HG03558 (cell line): Measurements from ENCODE around the gene KRR1.

ENCODE experiments used
- ATAC-seq: cut with Tn5 transposase; IDR thresholded peaks from one replicate; pipeline ENCODE4 v1.9.1; 2021; ENCODE audit warnings: moderate number of reproducible peaks; ENCODE audit not compliant: unreplicated experiment; ENCODE audit errors: extremely low read depth

The KRR1 gene

GRCh38 chr12:75511116-75512048 is at the start of gene KRR1:
Gene KRR1 (minus strand): TSS chr12:75511609. CDS start chr12:75511597, 12 bp downstream.
- ATAC-seq, result peak; percentile 94

DNA sequence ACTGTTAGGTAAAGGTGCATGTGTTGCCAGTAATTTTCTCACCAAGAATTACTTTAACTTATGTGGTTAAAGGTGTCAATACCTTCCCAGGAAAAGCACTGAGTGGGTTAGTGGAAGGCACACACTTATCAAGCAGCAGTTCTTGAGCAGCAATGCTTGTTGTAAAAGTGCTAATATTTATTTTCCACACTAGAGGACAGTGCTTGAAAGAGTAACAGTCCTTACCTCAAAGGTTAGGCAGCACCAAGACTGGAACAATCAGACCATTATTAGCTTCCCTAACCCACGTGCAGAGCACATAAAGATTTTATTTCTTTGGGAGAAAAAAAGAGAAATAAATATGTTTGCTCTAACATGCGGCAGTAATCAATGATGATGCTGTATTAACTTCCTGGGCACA is 48.8 kb upstream of the KRR1 start:
- no peak for ATAC-seq

DNA sequence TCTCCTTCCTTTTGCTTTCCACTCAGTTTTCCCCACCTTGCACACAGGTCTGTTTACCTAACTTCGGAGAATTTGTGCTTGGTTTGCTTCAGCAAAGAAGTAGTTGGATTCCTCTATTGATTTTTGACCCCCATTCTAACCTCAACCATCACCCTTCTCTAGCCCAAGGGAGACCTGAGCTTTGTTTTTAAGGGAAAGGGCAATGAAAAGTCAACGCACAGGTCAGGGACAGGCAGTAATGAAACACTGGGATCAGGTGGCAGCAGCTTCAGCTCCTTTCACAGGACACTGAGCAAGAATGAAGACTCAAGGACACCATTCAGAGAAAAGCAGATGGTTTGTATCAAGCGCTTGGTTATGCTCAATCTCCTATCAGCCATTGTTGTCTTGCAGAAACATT is 46.9 kb upstream of the KRR1 start:
- no peak for ATAC-seq

DNA sequence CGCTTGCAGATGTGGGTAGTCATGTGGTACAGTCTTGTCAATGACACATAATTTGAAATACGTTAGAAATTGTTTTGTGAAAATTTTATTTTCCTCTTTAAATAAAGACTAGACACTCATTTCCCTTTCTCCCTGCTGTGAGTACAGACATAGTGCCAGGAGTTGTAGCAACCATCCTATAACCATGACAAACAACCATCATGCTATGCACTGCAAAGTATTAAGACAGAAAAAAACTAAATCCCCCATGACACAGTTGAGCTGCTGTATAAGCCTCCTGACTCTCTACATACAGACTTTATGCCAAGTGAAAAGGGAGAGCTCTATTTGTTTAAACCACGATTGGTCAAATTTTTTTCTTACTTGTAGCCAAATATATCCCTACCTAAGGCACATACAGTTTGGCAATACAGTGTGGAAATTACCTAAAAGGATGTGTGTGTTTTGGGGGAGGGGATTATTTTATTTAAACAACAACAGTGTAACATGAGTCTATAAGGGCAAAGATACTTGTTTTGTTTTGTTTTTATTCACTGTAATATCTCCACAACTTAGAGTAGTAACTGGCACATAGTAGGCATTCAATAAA is 45.0 kb upstream of the KRR1 start:
- no peak for ATAC-seq

GRCh38 chr12:75554556-75554880 is 43.1 kb upstream of the KRR1 start:
- no peak for ATAC-seq

DNA sequence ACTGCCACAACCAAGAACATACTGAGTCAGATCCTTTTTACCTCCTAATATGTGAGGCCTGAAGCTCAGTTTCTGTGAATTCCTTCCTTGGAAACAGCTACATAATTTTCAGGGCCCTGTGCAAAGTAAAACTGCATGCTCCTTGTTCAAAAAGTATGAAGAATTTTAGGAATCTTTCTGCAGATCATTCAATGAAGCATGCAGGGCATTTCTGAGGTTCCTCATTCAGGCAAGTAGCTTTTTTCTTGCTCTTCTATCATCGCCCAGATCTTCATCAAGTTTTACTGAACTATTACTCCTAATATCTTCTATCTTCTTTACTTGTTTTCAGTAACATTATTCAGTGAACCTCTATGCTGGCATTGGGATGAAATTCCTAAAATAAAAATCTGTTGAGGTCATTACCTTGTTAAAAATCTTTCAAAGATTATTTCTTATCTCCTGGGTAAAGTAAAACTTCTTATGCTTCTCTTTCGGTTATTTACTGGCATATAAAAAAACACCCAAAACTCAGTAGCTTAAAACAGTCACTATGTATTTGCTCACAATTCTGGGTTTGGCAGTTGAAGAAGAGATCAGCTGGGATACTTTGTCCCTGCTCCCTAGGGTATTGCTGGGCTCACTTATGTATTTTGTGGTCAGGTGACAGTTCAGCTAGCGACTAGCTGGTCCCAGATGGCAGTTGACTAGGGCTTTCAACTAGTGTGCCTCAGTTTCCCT is 42.6 kb upstream of the KRR1 start:
- ATAC-seq, result no peak

DNA sequence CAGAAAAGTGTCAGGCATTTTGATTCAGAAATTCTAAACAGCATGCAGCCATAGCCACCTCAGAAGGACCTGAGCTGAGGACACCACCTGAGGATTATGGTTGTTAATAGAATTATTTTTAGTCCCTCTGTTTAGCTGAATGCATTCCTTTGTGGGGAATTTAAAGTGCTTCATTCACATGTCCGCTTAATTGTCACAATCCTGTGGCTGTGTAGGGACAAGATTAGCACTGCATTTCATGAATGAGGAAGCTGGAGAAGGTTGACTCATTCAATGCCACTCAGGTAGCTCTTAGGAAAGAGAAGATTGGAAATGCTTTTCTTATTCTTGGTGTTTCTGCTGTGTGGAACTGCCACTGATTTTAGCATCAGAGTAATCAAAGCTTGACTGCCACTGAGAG is 42.0 kb upstream of the KRR1 start:
- ATAC-seq, result no peak

GRCh38 chr12:75551477-75551876 is 40.1 kb upstream of the KRR1 start:
- no peak for ATAC-seq

DNA sequence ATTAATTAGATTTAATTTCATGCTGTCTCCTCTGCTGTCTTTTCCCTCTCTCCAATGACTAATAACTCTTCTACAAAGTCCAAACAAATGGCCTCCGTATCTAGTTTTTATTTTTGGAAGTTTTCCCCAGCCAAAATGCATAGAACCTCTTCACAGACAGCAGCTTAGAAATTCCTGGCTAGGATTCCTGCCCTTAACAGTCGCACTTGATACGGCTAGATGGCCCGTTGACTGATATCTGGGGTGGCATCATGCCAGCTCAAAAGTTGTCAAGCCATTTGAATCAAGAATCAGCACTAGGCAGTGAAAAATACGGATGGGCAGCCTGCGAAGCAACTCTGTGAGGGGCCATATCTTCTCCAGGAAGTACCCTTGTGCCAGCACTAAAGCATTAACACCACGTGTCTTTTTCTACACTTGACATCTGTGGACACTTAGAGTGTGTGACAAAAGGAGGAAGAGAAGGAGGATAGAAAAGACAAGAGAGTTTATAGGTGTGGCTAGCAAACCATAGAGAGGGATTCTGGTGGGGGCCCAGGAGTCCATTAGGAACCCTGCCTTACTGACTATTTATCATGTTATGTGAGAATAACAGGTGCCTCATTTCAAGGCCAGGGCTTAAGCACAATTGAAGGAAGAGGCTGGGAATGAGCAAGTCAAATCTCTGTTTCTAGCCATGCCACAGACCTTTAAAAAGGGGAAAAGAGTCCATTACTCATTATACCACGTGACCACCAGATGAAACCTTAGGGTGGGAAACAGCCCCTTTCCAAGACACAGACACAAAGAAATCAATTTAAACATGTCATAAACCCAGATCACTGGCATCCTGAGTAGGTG is 39.2 kb upstream of the KRR1 start:
- no peak for ATAC-seq

- no peak for ATAC-seq
These were observed 38.6 kb upstream of the KRR1 start for GRCh38 chr12:75549989-75550388.

- no peak for ATAC-seq
These were observed 37.5 kb upstream of the KRR1 start for GRCh38 chr12:75548879-75549278.

DNA sequence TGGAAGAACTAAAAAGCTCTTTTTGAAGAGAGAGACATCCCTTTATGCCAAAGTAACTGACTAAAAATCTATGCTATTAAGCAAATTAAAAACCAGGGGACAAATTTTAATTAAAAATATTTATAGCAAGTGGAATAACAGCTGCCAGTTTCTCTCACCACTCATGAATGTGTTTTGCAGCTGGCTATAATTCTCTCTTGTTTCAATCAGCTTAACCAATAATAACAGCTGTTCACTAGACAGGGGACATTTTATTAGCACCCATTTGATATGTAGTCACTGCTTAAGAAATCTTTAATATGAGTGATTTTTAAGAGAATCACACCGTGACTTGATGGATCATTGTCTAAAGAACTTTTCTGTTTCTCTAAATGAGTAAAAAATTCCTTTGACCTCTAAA is 34.2 kb upstream of the KRR1 start:
- no peak for ATAC-seq

DNA sequence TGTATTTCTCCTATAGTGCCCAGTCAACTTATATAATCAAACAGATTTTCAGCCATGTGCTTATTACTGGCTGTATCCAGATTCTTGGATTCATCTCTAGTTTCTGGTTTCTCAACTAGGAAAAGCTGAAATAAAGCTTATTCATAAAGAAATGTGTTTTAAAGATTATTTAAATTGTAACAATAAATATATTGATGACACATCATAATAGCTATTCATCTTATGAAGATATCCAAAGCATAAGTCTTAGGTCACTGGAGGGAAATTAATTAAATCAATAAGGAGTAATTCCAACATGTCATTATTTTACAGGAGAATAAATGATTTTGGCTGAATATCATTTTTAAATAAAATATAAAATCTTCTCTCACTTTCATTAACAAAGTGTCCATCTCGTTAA is 32.1 kb upstream of the KRR1 start:
- no peak for ATAC-seq

DNA sequence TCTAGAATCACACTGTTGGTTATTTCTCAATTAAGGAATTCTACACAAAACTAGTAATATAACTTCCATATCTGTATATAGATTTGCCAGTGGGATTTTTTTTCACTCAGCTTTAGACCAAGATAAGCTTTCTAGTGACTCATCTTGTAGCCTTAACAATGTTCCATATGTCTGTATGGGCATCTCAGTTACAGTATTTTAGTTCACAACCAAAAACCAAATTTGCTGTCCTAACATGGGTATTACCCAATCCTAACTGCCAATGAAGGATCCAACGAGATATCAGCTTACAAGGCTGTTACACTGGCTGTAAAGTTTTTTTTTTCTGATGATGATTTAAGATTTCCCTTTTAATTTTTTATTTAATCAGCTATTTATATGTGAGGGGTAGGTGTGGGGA is 31.5 kb upstream of the KRR1 start:
- ATAC-seq, result no peak

GRCh38 chr12:75539889-75540288 is 28.5 kb upstream of the KRR1 start:
- no peak for ATAC-seq

DNA sequence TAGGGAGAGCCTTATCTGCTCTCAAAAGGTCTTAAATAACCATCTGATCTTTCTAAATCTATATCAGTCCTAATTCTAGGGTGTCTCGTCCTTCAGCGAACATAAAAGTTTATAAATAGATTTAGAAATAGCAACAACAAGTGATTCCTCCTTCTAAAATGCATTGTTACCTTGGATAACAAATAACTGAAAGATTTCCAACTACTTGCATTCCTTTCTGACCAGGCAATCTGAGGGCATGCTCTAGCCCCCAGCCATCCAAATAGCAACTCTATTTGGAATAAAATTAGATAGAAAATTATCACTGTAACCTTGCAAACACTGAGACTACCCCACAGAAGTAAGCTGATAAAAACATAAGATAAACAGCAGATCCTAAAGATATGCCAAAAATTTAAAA is 21.8 kb upstream of the KRR1 start:
- no peak for ATAC-seq

DNA sequence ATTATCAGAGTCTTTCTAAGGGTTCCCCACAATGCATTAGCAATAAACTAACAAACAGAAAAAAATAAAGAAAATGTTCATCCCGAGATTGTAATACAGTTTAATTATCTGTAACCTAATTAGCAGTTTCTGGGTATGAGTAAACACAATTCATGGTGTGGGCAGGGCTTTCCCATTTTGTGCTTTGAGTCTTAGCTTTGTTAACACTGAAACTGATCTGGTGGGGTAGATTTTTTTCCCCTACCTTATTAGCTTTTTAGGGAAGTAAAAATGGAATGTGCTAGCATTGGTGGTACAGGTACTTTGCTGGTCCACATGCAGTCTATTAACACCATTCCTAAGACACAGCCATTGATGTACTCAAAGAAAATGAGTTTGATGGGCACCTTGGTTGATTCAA is 18.4 kb upstream of the KRR1 start:
- ATAC-seq, result no peak

DNA sequence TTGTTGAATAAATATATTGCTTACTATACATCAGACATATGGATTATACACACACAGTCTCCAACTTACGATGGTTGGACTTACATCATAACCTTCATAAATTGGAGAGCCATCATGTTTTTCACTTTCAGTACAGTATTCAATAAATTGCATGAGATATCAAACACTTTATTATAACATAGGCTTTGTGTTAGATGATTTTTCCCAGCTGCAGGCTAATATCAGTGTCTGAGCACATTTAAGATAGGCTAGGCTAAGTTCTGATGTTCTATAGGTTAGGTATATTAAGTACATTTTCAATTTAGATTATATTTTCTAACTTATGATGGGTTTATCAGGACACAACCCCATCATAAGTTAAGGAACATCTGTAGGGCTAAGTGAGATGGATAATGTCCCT is 17.9 kb upstream of the KRR1 start:
- ATAC-seq, result no peak

DNA sequence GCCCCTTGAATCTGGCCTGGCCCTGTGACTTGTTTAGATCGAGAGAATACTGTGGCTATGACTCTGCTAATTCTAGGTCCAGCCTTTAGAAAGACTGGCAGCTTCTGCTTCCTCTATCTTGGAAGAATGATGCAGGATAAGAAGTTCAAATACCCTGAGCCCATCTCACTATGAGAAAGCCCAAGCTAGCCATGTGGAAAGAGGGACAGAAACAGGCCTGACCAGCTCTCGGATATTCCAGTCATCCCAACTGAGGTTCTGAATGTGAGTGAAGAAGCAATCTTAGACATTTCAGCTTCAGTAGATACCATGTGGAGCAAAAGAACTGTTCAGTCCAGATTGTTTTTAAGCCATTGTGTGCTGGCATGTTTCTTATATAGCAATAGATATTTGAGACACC is 17.3 kb upstream of the KRR1 start:
- ATAC-seq, result no peak

- no peak for ATAC-seq
These were observed 16.9 kb upstream of the KRR1 start for GRCh38 chr12:75528272-75528671.
